Esophagus muscularis mucosa (tissue), 4 donors: ENCODE measurements around the gene ZNF91.
"Not testable (repeated sequence)": the region's sequence is repeated elsewhere in the genome, so short reads cannot be mapped to it uniquely, and the experiment has no call there.

Source experiments
- CTCF ChIP-seq, 3 experiments: fragments of 200-600 bp in 2 of 3; fragments of 450-650 bp in 1 of 3; sonication (generic) in 2 of 3; IDR thresholded peaks; one replicate each; pipeline ENCODE4 v1.5.1; 2017 to 2019; ENCODE audit warnings: antibody characterized with exemption in 3 of 3, mild to moderate bottlenecking in 2 of 3, moderate library complexity in 1 of 3
- EP300 ChIP-seq: sonication (generic); formaldehyde crosslinking; IDR thresholded peaks from one replicate; pipeline ENCODE4 v1.6.1; 2017; ENCODE audit warnings: antibody characterized with exemption
- POLR2A ChIP-seq: fragments of 450-650 bp; IDR thresholded peaks from one replicate; pipeline ENCODE4 v1.6.1; 2017; ENCODE audit warnings: antibody characterized with exemption, moderate library complexity, mild to moderate bottlenecking, low read depth
- POLR2AphosphoS5 ChIP-seq, 2 donors: sonication (generic); formaldehyde crosslinking; IDR thresholded peaks; one replicate each; pipeline ENCODE4 v1.6.1; 2017; ENCODE audit warnings: antibody characterized with exemption in 2 of 2

DNA sequence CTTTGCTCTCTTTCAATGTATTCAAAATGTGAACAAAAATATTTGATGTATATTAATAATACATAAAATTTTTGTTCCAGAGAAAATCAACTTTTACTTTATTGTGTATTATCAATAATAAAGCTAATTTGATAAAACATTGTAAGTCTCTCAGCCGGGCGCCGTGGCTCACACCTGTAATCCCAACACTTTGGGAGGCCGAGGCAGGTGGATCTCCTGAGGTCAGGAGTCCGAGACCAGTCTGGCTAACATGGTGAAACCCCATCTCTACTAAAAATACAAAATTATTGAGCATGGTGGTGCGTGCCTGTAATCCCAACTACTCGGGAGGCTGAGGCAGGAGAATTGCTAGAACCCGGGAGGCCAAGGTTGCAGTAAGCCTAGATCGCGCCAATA lies 449 bp upstream of the ZNF91 start:
- TF ChIP-seq CTCF (IDR thresholded peaks at IDR 0.05); EP300; POLR2AphosphoS5 (IDR thresholded peaks at IDR 0.05); POLR2A: not testable (repeated sequence)
